ENCODE measurements around the gene HPN.
"Not testable (repeated sequence)": the region's sequence is repeated elsewhere in the genome, so short reads cannot be mapped to it uniquely, and the experiment has no call there.

The HPN gene

GRCh38 chr19:35088131-35088913 lies 46.8 kb downstream of the HPN start:
- no peak for DNase-seq

- no peak for DNase-seq
Observed at GRCh38 chr19:35089554-35089953, 48.0 kb downstream of the HPN start.

GRCh38 chr19:35090160-35090505 lies 48.6 kb downstream of the HPN start:
- DNase-seq: no peak

- DNase-seq: peak; percentile 88
Observed at GRCh38 chr19:35090506-35091214, 49.1 kb downstream of the HPN start.

GRCh38 chr19:35093430-35093829 lies 51.9 kb downstream of the HPN start:
- DNase-seq: no peak

GRCh38 chr19:35093941-35094647 lies 52.6 kb downstream of the HPN start:
- DNase-seq: no peak

- no peak for DNase-seq
Observed at GRCh38 chr19:35094656-35095055, 53.1 kb downstream of the HPN start.

GRCh38 chr19:35095667-35096368 lies 54.3 kb downstream of the HPN start:
- DNase-seq: no peak

- no peak for DNase-seq
Observed at GRCh38 chr19:35098413-35099049, 57.0 kb downstream of the HPN start.

- no peak for DNase-seq
Observed at GRCh38 chr19:35099155-35099896, 57.8 kb downstream of the HPN start.

- no peak for DNase-seq
Observed at GRCh38 chr19:35099897-35100275, 58.4 kb downstream of the HPN start.

GRCh38 chr19:35100588-35101533 lies 59.3 kb downstream of the HPN start:
- DNase-seq: no peak

- not testable (repeated sequence) for DNase-seq
Observed at GRCh38 chr19:35101949-35102348, 60.4 kb downstream of the HPN start.

- not testable (repeated sequence) for DNase-seq
Observed at GRCh38 chr19:35103614-35104013, 62.1 kb downstream of the HPN start.

- no peak for DNase-seq
Observed at GRCh38 chr19:35104361-35104760, 62.8 kb downstream of the HPN start.

- no peak for DNase-seq
Observed at GRCh38 chr19:35105047-35105410, 63.5 kb downstream of the HPN start.

- no peak for DNase-seq
Observed at GRCh38 chr19:35105411-35106290, 64.1 kb downstream of the HPN start.

- no peak for DNase-seq
Observed at GRCh38 chr19:35106291-35106583, 64.7 kb downstream of the HPN start.

- no peak for DNase-seq
Observed at GRCh38 chr19:35106898-35107541, 65.5 kb downstream of the HPN start.

- DNase-seq: no peak
Observed at GRCh38 chr19:35107545-35107944, 66.0 kb downstream of the HPN start.

Data from NCI-H1694 (cell line).